SU-DHL-6 (cell line): ENCODE measurements around the gene MTMR10.

Experiments
- H2AFZ ChIP-seq: fragments of 200-600 bp; sonication (generic); 2 replicates; pipeline ENCODE4 v1.6.1; 2014; ENCODE audit warnings: low read depth, mild to moderate bottlenecking, moderate library complexity, mixed read lengths, antibody characterized with exemption, low read length; ENCODE audit not compliant: severe bottlenecking
- H3F3A ChIP-seq: fragments of 200-600 bp; shearing (Covaris generic); 2 replicates; pipeline ENCODE4 v1.6.0; 2016; ENCODE audit warnings: antibody characterized with exemption, mild to moderate bottlenecking; ENCODE audit not compliant: insufficient read depth
- H3K27ac ChIP-seq: fragments of 200-600 bp; sonication (generic); 2 replicates; pipeline ENCODE4 v1.5.1; 2016; ENCODE audit warnings: low read depth, mild to moderate bottlenecking, low read length, moderate library complexity, mixed read lengths
- H3K27me3 ChIP-seq: fragments of 200-600 bp; sonication (generic), shearing (Covaris generic); 2 replicates; pipeline ENCODE4 v1.6.0; 2014; ENCODE audit warnings: mild to moderate bottlenecking, low read length
- H3K36me3 ChIP-seq: fragments of 200-600 bp; sonication (generic); 2 replicates; pipeline ENCODE4 v1.6.1; 2014; ENCODE audit warnings: mild to moderate bottlenecking, low read length, mixed read lengths
- H3K4me2 ChIP-seq: fragments of 300-600, 200-600 bp; shearing (Covaris generic), sonication (generic); 2 replicates; pipeline ENCODE4 v1.6.0; 2014; ENCODE audit warnings: low read length, low read depth, mild to moderate bottlenecking; ENCODE audit not compliant: poor library complexity, severe bottlenecking
- H3K4me3 ChIP-seq: fragments of 200-600 bp; sonication (generic); 2 replicates; pipeline ENCODE4 v1.5.1; 2014; ENCODE audit warnings: antibody characterized with exemption, low read length, mild to moderate bottlenecking, mixed read lengths; ENCODE audit not compliant: insufficient read depth, poor library complexity, severe bottlenecking
- H3K79me2 ChIP-seq: fragments of 200-600 bp; sonication (generic); 2 replicates; pipeline ENCODE4 v1.6.1; 2014; ENCODE audit warnings: mild to moderate bottlenecking, low read length, moderate library complexity; ENCODE audit not compliant: insufficient read depth
- H3K9ac ChIP-seq: fragments of 200-600 bp; sonication (generic); 2 replicates; pipeline ENCODE4 v1.7.0; 2014; ENCODE audit warnings: mild to moderate bottlenecking, low read length
- H3K9me2 ChIP-seq: fragments of 200-600 bp; sonication (generic); replicated peaks from 2 replicates; pipeline ENCODE4 v1.6.1; 2014; ENCODE audit warnings: low read length; ENCODE audit not compliant: insufficient read depth
- H3K9me3 ChIP-seq: fragments of 200-600 bp; sonication (generic); 2 replicates; pipeline ENCODE4 v1.6.1; 2014; ENCODE audit warnings: low read length, mixed read lengths; ENCODE audit not compliant: insufficient read depth
- H4K20me1 ChIP-seq: fragments of 200-600 bp; sonication (generic); 2 replicates; pipeline ENCODE4 v1.6.1; 2014; ENCODE audit warnings: low read depth, mild to moderate bottlenecking, antibody characterized with exemption, low read length, moderate library complexity, mixed read lengths
- CTCF ChIP-seq: fragments of 200-600 bp; sonication (generic); IDR thresholded peaks from one replicate; pipeline ENCODE4 v1.5.1; 2017; ENCODE audit warnings: antibody characterized with exemption, mild to moderate bottlenecking, low read length, moderate library complexity; ENCODE audit not compliant: insufficient read depth, poor library complexity, severe bottlenecking
- EZH2phosphoT487 ChIP-seq: fragments of 200-600 bp; sonication (generic), shearing (Covaris generic); conservative IDR thresholded peaks from 2 replicates; pipeline ENCODE4 v1.6.1; 2018; ENCODE audit warnings: mild to moderate bottlenecking, antibody characterized with exemption, low read length, moderate library complexity, mixed read lengths

Gene MTMR10

GRCh38 chr15:30958219-30958618 is 33.2 kb downstream of the MTMR10 start:
- TF ChIP-seq EZH2phosphoT487, result no peak
- H3K9me2 ChIP-seq, result no peaks in the 10 kb centered on the region
- no peak overlapping the region for H3K4me3 ChIP-seq
- no peak overlapping the region for H3K4me2 ChIP-seq
- no peak overlapping the region for H3K27ac ChIP-seq
- no peak overlapping the region for H2AFZ ChIP-seq
- no peaks in the 10 kb centered on the region for H3K79me2 ChIP-seq
- no peak overlapping the region for H3K9ac ChIP-seq
- H3K27me3 ChIP-seq, result no peaks in the 10 kb centered on the region
- H3F3A ChIP-seq, result no peaks in the 10 kb centered on the region
- H3K9me3 ChIP-seq, result no peaks in the 10 kb centered on the region
- H4K20me1 ChIP-seq, result no peaks in the 10 kb centered on the region
- 0 out of 2 replicates have a peak, but pooled peaks cover 2% of the 10 kb centered on the region for H3K36me3 ChIP-seq

GRCh38 chr15:30956216-30957124 is 35.0 kb downstream of the MTMR10 start:
- no peak for TF ChIP-seq CTCF
- TF ChIP-seq EZH2phosphoT487, result no peak
- Histone ChIP-seq H3K36me3 (0 out of 2 replicates have a peak, but pooled peaks cover 7% of the 10 kb centered on the region), H4K20me1 (no peaks in the 10 kb centered on the region)

GRCh38 chr15:30954674-30955073 is 36.8 kb downstream of the MTMR10 start:
- H3K9me3 ChIP-seq, result no peaks in the 10 kb centered on the region
- TF ChIP-seq EZH2phosphoT487 (no peak), CTCF (no peak)
- no peaks in the 10 kb centered on the region for H3K79me2 ChIP-seq
- H3K4me2 ChIP-seq, result no peak overlapping the region
- no peak overlapping the region for H3K4me3 ChIP-seq
- no peak overlapping the region for H2AFZ ChIP-seq
- H3K27ac ChIP-seq, result no peak overlapping the region
- no peaks in the 10 kb centered on the region for H3K27me3 ChIP-seq
- H4K20me1 ChIP-seq, result no peaks in the 10 kb centered on the region
- no peaks in the 10 kb centered on the region for H3K9me2 ChIP-seq
- peaks cover 13% of the 10 kb centered on the region; the same call in 1 of the 2 replicates for H3K36me3 ChIP-seq
- H3K9ac ChIP-seq, result no peak overlapping the region
- H3F3A ChIP-seq, result no peaks in the 10 kb centered on the region

More at GRCh38 chr15:30956216-30957124, 35.0 kb downstream of the MTMR10 start:
- Histone ChIP-seq H3K79me2 (no peaks in the 10 kb centered on the region), H2AFZ (no peak overlapping the region), H3F3A (no peaks in the 10 kb centered on the region), H3K9me2 (no peaks in the 10 kb centered on the region), H3K27me3 (no peaks in the 10 kb centered on the region), H3K4me3 (no peak overlapping the region), H3K9ac (no peak overlapping the region), H3K9me3 (no peaks in the 10 kb centered on the region), H3K27ac (no peak overlapping the region), H3K4me2 (no peak overlapping the region)
